WTC11 (cell line): ENCODE measurements around the gene ZNF165. TPM values are rescaled to one million over a fixed set of nuclear protein-coding genes. Genes with fewer than 3 reads are reported as not detected.
"Not testable (repeated sequence)": the region's sequence is repeated elsewhere in the genome, so short reads cannot be mapped to it uniquely, and the experiment has no call there.

ENCODE experiments used
- ATAC-seq: fragments of 200-7000 bp; cut with Tn5 transposase; 2 replicates; pipeline ENCODE4 v1.10.0; 2021; ENCODE audit warnings: mild to moderate bottlenecking, moderate library complexity
- CTCF ChIA-PET: fragments of 300-600 bp; sonication (Branson Sonifier 250); formaldehyde crosslinking; loops from one replicate; lab custom pipeline; 2021; ENCODE audit warnings: antibody characterized with exemption; lab: Charles Lee
- POLR2A ChIA-PET: fragments of 350-600 bp; sonication (Branson Sonifier 250); formaldehyde crosslinking; loops from one replicate; lab custom pipeline; 2021; ENCODE audit warnings: antibody characterized with exemption; lab: Charles Lee
- DNase-seq: peaks from one replicate; pipeline ENCODE4 v3.0.0; 2021; ENCODE audit warnings: low spot score
- H3K27ac Mint-ChIP-seq: 2 replicates; pipeline ENCODE4 v1.8.0; 2021; ENCODE audit warnings: mixed read lengths
- H3K27me3 Mint-ChIP-seq: 2 replicates; pipeline ENCODE4 v1.8.0; 2021; ENCODE audit warnings: low read depth, mild to moderate bottlenecking, moderate library complexity, mixed read lengths
- H3K36me3 Mint-ChIP-seq: 2 replicates; pipeline ENCODE4 v1.8.0; 2021; ENCODE audit warnings: mixed read lengths
- H3K4me1 Mint-ChIP-seq: 2 replicates; pipeline ENCODE4 v1.8.0; 2022; ENCODE audit warnings: mixed read lengths
- H3K4me3 Mint-ChIP-seq: 2 replicates; pipeline ENCODE4 v1.8.0; 2021; ENCODE audit warnings: mild to moderate bottlenecking, moderate library complexity, mixed read lengths
- H3K9me3 Mint-ChIP-seq: 2 replicates; pipeline ENCODE4 v1.8.0; 2021; ENCODE audit warnings: mixed read lengths
- CREB1 ChIP-seq: sonication (generic); formaldehyde crosslinking; IDR thresholded peaks from 2 replicates; pipeline ENCODE4 v1.8.0; 2023; ENCODE audit warnings: mild to moderate bottlenecking, missing genetic modification reagents
- CREM ChIP-seq: sonication (generic); formaldehyde crosslinking; IDR thresholded peaks from 2 replicates; pipeline ENCODE4 v1.8.1; 2022; ENCODE audit warnings: mild to moderate bottlenecking, missing genetic modification reagents, moderate library complexity
- E2F4 ChIP-seq: sonication (generic); formaldehyde crosslinking; IDR thresholded peaks from 2 replicates; pipeline ENCODE4 v1.8.1; 2022; ENCODE audit warnings: low read depth, mild to moderate bottlenecking, moderate library complexity, missing genetic modification reagents, borderline replicate concordance
- ETV6 ChIP-seq: sonication (generic); formaldehyde crosslinking; IDR thresholded peaks from 2 replicates; pipeline ENCODE4 v1.8.1; 2022; ENCODE audit warnings: mild to moderate bottlenecking, missing genetic modification reagents
- FOXK1 ChIP-seq: sonication (generic); formaldehyde crosslinking; IDR thresholded peaks from 2 replicates; pipeline ENCODE4 v1.8.0; 2022; ENCODE audit warnings: mild to moderate bottlenecking, moderate library complexity, missing genetic modification reagents
- FOXP4 ChIP-seq: sonication (generic); formaldehyde crosslinking; IDR thresholded peaks from 2 replicates; pipeline ENCODE4 v1.8.0; 2022; ENCODE audit warnings: mild to moderate bottlenecking, missing genetic modification reagents
- GABPB1 ChIP-seq: sonication (generic); formaldehyde crosslinking; IDR thresholded peaks from 2 replicates; pipeline ENCODE4 v1.8.1; 2023; ENCODE audit warnings: mild to moderate bottlenecking, missing genetic modification reagents
- MXD4 ChIP-seq: fragments of 250-450 bp; sonication (Bioruptor Pico); IDR thresholded peaks from 2 replicates; pipeline ENCODE4 v1.8.0; 2021; ENCODE audit warnings: mild to moderate bottlenecking, moderate library complexity, borderline replicate concordance
- NFYB ChIP-seq: sonication (generic); formaldehyde crosslinking; conservative IDR thresholded peaks from 2 replicates; pipeline ENCODE4 v1.8.0; 2022; ENCODE audit warnings: low read depth, missing genetic modification reagents
- SMAD4 ChIP-seq: sonication (generic); formaldehyde crosslinking; IDR thresholded peaks from 2 replicates; pipeline ENCODE4 v1.8.0; 2022; ENCODE audit warnings: mild to moderate bottlenecking, missing genetic modification reagents
- SP1 ChIP-seq: sonication (generic); formaldehyde crosslinking; conservative IDR thresholded peaks from 2 replicates; pipeline ENCODE4 v1.8.1; 2022; ENCODE audit warnings: missing genetic modification reagents
- USF1 ChIP-seq: sonication (generic); formaldehyde crosslinking; IDR thresholded peaks from 2 replicates; pipeline ENCODE4 v1.8.0; 2022; ENCODE audit warnings: mild to moderate bottlenecking, missing genetic modification reagents
- ZNF232 ChIP-seq: sonication (generic); formaldehyde crosslinking; IDR thresholded peaks from 2 replicates; pipeline ENCODE4 v1.8.0; 2022; ENCODE audit warnings: mild to moderate bottlenecking, missing genetic modification reagents
- ZNF396 ChIP-seq: fragments of 250-450 bp; sonication (Bioruptor Pico); IDR thresholded peaks from 2 replicates; pipeline ENCODE4 v1.8.0; 2021; ENCODE audit warnings: mild to moderate bottlenecking, moderate library complexity, borderline replicate concordance
- total RNA-seq: library from RNA; stranded (reverse); gene quantifications from 3 replicates; pipeline ENCODE4 v1.2.3, GENCODE V29; 2021

The ZNF165 gene
- total RNA-seq, 1 experiment from 2014 or later: 8.0 TPM

GRCh38 chr6:28121876-28122275, 41.5 kb downstream of the ZNF165 start:
- peaks cover 11% of the 10 kb centered on the region for H3K4me1 Mint-ChIP-seq
- no peak for ATAC-seq
- peaks cover 7% of the 10 kb centered on the region; the same call in 1 of the 2 replicates for H3K36me3 Mint-ChIP-seq
- DNase-seq: no peak
- no peak overlapping the region for H3K27ac Mint-ChIP-seq
- no peaks in the 10 kb centered on the region for H3K9me3 Mint-ChIP-seq
- CTCF ChIA-PET: no interaction called here
- H3K27me3 Mint-ChIP-seq: no peaks in the 10 kb centered on the region; the same call in 1 of the 2 replicates
- TF ChIP-seq NFYB (no peak), FOXK1 (CRISPR knock-in tag) (no peak), SMAD4 (CRISPR knock-in tag) (no peak)
- TF ChIP-seq, all 79 proteins: peak for 0
- H3K4me3 Mint-ChIP-seq: no peak overlapping the region
- POLR2A ChIA-PET: no interaction called here

GRCh38 chr6:28122283-28122682, 41.9 kb downstream of the ZNF165 start:
- H3K4me1 Mint-ChIP-seq: peaks cover 11% of the 10 kb centered on the region
- CTCF ChIA-PET: interaction anchor here (1.2 kb wide), 1 partner anchor 234 kb away, joined by 3 read pairs; no protein-coding TSS in a partner anchor
- H3K36me3 Mint-ChIP-seq, H3K27ac Mint-ChIP-seq, ATAC-seq, DNase-seq, H3K4me3 Mint-ChIP-seq, POLR2A ChIA-PET, H3K27me3 Mint-ChIP-seq, H3K9me3 Mint-ChIP-seq: not testable (repeated sequence)

- ATAC-seq: peak; percentile 100
Observed at GRCh38 chr6:28124350-28124970, 44.1 kb downstream of the ZNF165 start, which contains the start of gene ZSCAN16. TSS of gene ZSCAN16 (plus strand) at chr6:28124609. CDS start at chr6:28125444, 835 bp downstream.

More at GRCh38 chr6:28124350-28124970, 44.1 kb downstream of the ZNF165 start, which contains the start of gene ZSCAN16:
- peaks cover 11% of the 10 kb centered on the region for H3K4me1 Mint-ChIP-seq
- H3K36me3 Mint-ChIP-seq: peaks cover 21% of the 10 kb centered on the region
- CTCF ChIA-PET: interaction anchor here (1.1 to 1.2 kb wide), 2 partner anchors 17 to 232 kb away, joined by 4 to 9 read pairs; partner anchors contain the start of gene ZKSCAN8
- peak; percentile 87 for DNase-seq
- peak within 1 kb of the TSS; percentile 91 for H3K27ac Mint-ChIP-seq
- no peaks in the 10 kb centered on the region for H3K9me3 Mint-ChIP-seq
- TF ChIP-seq SP1 (peak; percentile 28; the same call in 1 of the 2 replicates), ZNF232 (peak; percentile 48; the same call in 1 of the 2 replicates), E2F4 (no peak), FOXP4 (CRISPR knock-in tag) (no peak; the same call in 1 of the 2 replicates), GABPB1 (CRISPR knock-in tag) (peak; percentile 71), ZNF396 (CRISPR knock-in tag) (no peak), ETV6 (no peak; the same call in 1 of the 2 replicates), USF1 (CRISPR knock-in tag) (no peak), CREM (CRISPR knock-in tag) (no peak), FOXK1 (CRISPR knock-in tag) (peak; percentile 17; the same call in 1 of the 2 replicates), CREB1 (0 out of 2 replicates have a peak, but pooled peaks have one; percentile 25), MXD4 (no peak)
- H3K27me3 Mint-ChIP-seq: no peaks in the 10 kb centered on the region; the same call in 1 of the 2 replicates
- POLR2A ChIA-PET: interaction anchor here (0.7 to 2.6 kb wide), 4 partner anchors 12 to 157 kb away, joined by 3 to 10 read pairs (median 5); partner anchors contain the start of genes PGBD1, ZKSCAN8 and ZSCAN26
- H3K4me3 Mint-ChIP-seq: peak within 1 kb of the TSS; percentile 97
